ENCODE data around the gene NLRP1.
A peak's percentile ranks its signal among the peaks of the same experiment; 100 is the strongest.

NLRP1 gene

DNA sequence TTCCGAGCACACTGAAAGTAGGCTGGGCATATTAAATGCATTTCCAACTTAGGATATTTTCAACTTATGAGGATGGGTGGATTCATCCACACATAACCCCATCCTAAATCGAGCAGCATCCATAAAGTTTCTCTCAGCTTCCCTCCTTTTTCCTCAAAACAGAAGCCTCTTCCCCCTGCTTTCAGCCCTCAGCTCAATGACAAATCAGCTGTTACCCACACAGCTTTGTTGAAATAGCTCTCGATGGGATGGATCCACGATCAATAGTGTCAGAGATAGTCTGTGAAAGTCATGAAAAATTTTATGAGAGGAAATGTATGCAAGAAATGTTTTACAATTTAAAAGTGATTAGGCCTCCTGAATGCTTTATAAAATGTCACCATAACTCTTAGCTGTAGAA, 118.0 kb downstream of the NLRP1 start:
- H3K9me3 ChIP-seq (ENCODE audit: insufficient read depth, low read depth, low read length) = no peaks in the 10 kb centered on the region
- H3K9me2 ChIP-seq (replicated peaks; ENCODE audit: low read depth, low read length) = no peaks in the 10 kb centered on the region
- no peaks in the 10 kb centered on the region for H3F3A ChIP-seq (ENCODE audit: low read depth)
- peak overlapping the region; percentile 96 for H3K4me3 ChIP-seq (ENCODE audit: low read length, poor library complexity, severe bottlenecking)
- H3K27me3 ChIP-seq (ENCODE audit: insufficient read depth, low read length, poor library complexity, severe bottlenecking) = no peaks in the 10 kb centered on the region
- H3K9ac ChIP-seq (ENCODE audit: low read depth, low read length, poor library complexity, severe bottlenecking) = peak overlapping the region; percentile 93
- peaks cover 31% of the 10 kb centered on the region for H3K4me1 ChIP-seq (ENCODE audit: insufficient read depth, low read length, poor library complexity, severe bottlenecking)
- TF ChIP-seq, protein P1, sequence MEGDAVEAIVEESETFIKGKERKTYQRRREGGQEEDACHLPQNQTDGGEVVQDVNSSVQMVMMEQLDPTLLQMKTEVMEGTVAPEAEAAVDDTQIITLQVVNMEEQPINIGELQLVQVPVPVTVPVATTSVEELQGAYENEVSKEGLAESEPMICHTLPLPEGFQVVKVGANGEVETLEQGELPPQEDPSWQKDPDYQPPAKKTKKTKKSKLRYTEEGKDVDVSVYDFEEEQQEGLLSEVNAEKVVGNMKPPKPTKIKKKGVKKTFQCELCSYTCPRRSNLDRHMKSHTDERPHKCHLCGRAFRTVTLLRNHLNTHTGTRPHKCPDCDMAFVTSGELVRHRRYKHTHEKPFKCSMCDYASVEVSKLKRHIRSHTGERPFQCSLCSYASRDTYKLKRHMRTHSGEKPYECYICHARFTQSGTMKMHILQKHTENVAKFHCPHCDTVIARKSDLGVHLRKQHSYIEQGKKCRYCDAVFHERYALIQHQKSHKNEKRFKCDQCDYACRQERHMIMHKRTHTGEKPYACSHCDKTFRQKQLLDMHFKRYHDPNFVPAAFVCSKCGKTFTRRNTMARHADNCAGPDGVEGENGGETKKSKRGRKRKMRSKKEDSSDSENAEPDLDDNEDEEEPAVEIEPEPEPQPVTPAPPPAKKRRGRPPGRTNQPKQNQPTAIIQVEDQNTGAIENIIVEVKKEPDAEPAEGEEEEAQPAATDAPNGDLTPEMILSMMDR (conservative IDR thresholded peaks at IDR 0.05; ENCODE audit: low read length) = no peak
- TF ChIP-seq EZH2phosphoT487 (IDR thresholded peaks at IDR 0.05; ENCODE audit: borderline replicate concordance) = no peak
- peaks cover 41% of the 10 kb centered on the region for H4K20me1 ChIP-seq (ENCODE audit: insufficient read depth, low read length, poor library complexity, severe bottlenecking)
- no peak overlapping the region for H2AFZ ChIP-seq (ENCODE audit: low read length)
- peaks cover 67% of the 10 kb centered on the region for H3K79me2 ChIP-seq (ENCODE audit: insufficient read depth, low read length)
- H3K36me3 ChIP-seq (ENCODE audit: insufficient read depth, low read length) = peaks cover 8% of the 10 kb centered on the region; the same call in 1 of the 2 replicates
- peak overlapping the region; percentile 92 for H3K4me2 ChIP-seq (ENCODE audit: low read depth, low read length, poor library complexity, severe bottlenecking)

DNA sequence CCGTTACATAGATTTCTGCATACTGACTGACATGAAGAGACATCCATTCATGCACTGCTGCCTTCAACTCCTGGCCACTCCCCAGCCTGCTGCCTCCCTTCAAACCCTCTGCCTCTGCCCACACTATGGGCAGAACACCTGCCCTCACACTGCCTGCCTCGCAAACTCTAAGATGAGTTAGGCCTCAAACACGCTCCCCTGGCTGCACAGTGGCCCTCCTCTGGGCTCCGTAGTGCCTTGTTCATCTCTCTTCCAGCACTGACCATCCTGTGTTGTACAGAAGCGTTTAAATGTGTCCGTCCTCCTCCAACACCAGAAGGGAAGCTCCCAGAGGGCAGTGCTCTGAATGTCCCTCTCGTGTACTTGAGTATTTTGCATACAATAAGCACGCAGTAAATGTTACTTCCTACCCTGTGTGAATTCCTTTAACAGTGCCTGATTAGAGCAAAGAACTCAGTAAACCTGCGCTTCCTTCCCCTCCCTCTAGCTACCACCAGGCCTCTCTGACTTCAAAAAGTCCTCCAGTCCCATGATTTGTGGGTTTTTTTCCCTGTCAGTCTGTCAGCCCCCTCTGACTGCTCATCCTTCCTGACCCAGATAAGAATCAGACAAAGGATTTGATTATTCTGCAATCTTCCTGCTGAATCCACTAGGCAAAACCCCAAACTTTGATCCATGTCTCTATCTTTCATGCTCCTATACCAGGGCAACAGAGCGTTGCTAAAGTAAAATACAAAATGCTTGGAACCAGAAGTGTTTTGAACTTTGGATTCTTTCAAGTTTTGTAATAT, 119.4 kb downstream of the NLRP1 start:
- H3F3A ChIP-seq (ENCODE audit: low read depth) = no peaks in the 10 kb centered on the region
- peaks cover 19% of the 10 kb centered on the region; the same call in 1 of the 2 replicates for H3K36me3 ChIP-seq (ENCODE audit: insufficient read depth, low read length)
- H3K79me2 ChIP-seq (ENCODE audit: insufficient read depth, low read length) = peaks cover 67% of the 10 kb centered on the region
- no peaks in the 10 kb centered on the region for H3K27me3 ChIP-seq (ENCODE audit: insufficient read depth, low read length, poor library complexity, severe bottlenecking)
- H3K4me1 ChIP-seq (ENCODE audit: insufficient read depth, low read length, poor library complexity, severe bottlenecking) = peaks cover 31% of the 10 kb centered on the region
- H3K9me2 ChIP-seq (replicated peaks; ENCODE audit: low read depth, low read length) = no peaks in the 10 kb centered on the region
- no peak for TF ChIP-seq EZH2phosphoT487 (IDR thresholded peaks at IDR 0.05; ENCODE audit: borderline replicate concordance)
- TF ChIP-seq, protein P1 (conservative IDR thresholded peaks at IDR 0.05; ENCODE audit: low read length) = no peak
- H3K4me2 ChIP-seq (ENCODE audit: low read depth, low read length, poor library complexity, severe bottlenecking) = peak overlapping the region; percentile 92
- no peaks in the 10 kb centered on the region for H3K9me3 ChIP-seq (ENCODE audit: insufficient read depth, low read depth, low read length)
- H2AFZ ChIP-seq (ENCODE audit: low read length) = no peak overlapping the region
- H3K9ac ChIP-seq (ENCODE audit: low read depth, low read length, poor library complexity, severe bottlenecking) = peak overlapping the region; percentile 93
- peaks cover 41% of the 10 kb centered on the region for H4K20me1 ChIP-seq (ENCODE audit: insufficient read depth, low read length, poor library complexity, severe bottlenecking)
- peak overlapping the region; percentile 96 for H3K4me3 ChIP-seq (ENCODE audit: low read length, poor library complexity, severe bottlenecking)

Data from Loucy (cell line).